ENCODE data around the gene NRXN3.

GRCh38 chr14:78242086-78242485 lies 71.9 kb downstream of the NRXN3 start:
- TF ChIP-seq RXRA (IDR thresholded peaks at IDR 0.05): no peak
- TF ChIP-seq, protein P1, sequence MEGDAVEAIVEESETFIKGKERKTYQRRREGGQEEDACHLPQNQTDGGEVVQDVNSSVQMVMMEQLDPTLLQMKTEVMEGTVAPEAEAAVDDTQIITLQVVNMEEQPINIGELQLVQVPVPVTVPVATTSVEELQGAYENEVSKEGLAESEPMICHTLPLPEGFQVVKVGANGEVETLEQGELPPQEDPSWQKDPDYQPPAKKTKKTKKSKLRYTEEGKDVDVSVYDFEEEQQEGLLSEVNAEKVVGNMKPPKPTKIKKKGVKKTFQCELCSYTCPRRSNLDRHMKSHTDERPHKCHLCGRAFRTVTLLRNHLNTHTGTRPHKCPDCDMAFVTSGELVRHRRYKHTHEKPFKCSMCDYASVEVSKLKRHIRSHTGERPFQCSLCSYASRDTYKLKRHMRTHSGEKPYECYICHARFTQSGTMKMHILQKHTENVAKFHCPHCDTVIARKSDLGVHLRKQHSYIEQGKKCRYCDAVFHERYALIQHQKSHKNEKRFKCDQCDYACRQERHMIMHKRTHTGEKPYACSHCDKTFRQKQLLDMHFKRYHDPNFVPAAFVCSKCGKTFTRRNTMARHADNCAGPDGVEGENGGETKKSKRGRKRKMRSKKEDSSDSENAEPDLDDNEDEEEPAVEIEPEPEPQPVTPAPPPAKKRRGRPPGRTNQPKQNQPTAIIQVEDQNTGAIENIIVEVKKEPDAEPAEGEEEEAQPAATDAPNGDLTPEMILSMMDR (IDR thresholded peaks at IDR 0.05; ENCODE audit: low read depth, low read length, missing input control): no peak
- no peak for TF ChIP-seq EGR1 (IDR thresholded peaks at IDR 0.05; ENCODE audit: low read depth in 2 of 2)
- TF ChIP-seq TAF1 (conservative IDR thresholded peaks at IDR 0.05): no peak
- no peak for TF ChIP-seq RAD21 (IDR thresholded peaks at IDR 0.05)
- TF ChIP-seq HNF4A (conservative IDR thresholded peaks at IDR 0.05): no peak
